ENCODE results near the gene B4GALNT3.
"Not testable (repeated sequence)": the region's sequence is repeated elsewhere in the genome, so short reads cannot be mapped to it uniquely, and the experiment has no call there.

B4GALNT3 gene

GRCh38 chr12:575948-576614, 116.3 kb downstream of the B4GALNT3 start:
- no peak overlapping the region for H3K4me3 ChIP-seq (ENCODE audit: extremely low read depth, insufficient read depth, low read length, poor library complexity, severe bottlenecking)
- H3K9me3 ChIP-seq (ENCODE audit: control insufficient read depth, low read length) = no peaks in the 10 kb centered on the region
- 25 to 27% methylated on average over 38 to 39 of the region's 39 CpGs for WGBS, 2 experiments (ENCODE audit: insufficient coverage in 2 of 2)
- H3K27ac ChIP-seq (ENCODE audit: low read depth, low read length, severe bottlenecking) = no peak overlapping the region
- H3K4me1 ChIP-seq (ENCODE audit: control insufficient read depth, insufficient read depth, low read length, poor library complexity, severe bottlenecking) = peaks cover 23% of the 10 kb centered on the region
- no peaks in the 10 kb centered on the region for H3K36me3 ChIP-seq (ENCODE audit: control insufficient read depth, insufficient read depth, low read length)

- H3K4me1 ChIP-seq (ENCODE audit: control insufficient read depth, insufficient read depth, low read length, poor library complexity, severe bottlenecking) = peaks cover 19% of the 10 kb centered on the region
- H3K4me3 ChIP-seq (ENCODE audit: extremely low read depth, insufficient read depth, low read length, poor library complexity, severe bottlenecking) = no peak overlapping the region
- 88 to 95% methylated on average over 5 to 13 of the region's 14 CpGs for WGBS, 2 experiments (ENCODE audit: insufficient coverage in 2 of 2)
- no peaks in the 10 kb centered on the region for H3K36me3 ChIP-seq (ENCODE audit: control insufficient read depth, insufficient read depth, low read length)
- H3K27ac ChIP-seq (ENCODE audit: low read depth, low read length, severe bottlenecking) = no peak overlapping the region
- no peaks in the 10 kb centered on the region for H3K9me3 ChIP-seq (ENCODE audit: control insufficient read depth, low read length)
Observed at GRCh38 chr12:576615-577110, 116.9 kb downstream of the B4GALNT3 start.

GRCh38 chr12:577994-578747, 118.4 kb downstream of the B4GALNT3 start:
- H3K9me3 ChIP-seq (ENCODE audit: control insufficient read depth, low read length); H3K27ac ChIP-seq (ENCODE audit: low read depth, low read length, severe bottlenecking); H3K4me3 ChIP-seq (ENCODE audit: extremely low read depth, insufficient read depth, low read length, poor library complexity, severe bottlenecking); H3K36me3 ChIP-seq (ENCODE audit: control insufficient read depth, insufficient read depth, low read length): not testable (repeated sequence)
- WGBS, 2 experiments (ENCODE audit: insufficient coverage in 2 of 2) = 79 to 81% methylated on average over 11 to 13 of the region's 19 CpGs
- peaks cover 11% of the 10 kb centered on the region for H3K4me1 ChIP-seq (ENCODE audit: control insufficient read depth, insufficient read depth, low read length, poor library complexity, severe bottlenecking)

GRCh38 chr12:578748-579419, 119.1 kb downstream of the B4GALNT3 start:
- Histone ChIP-seq H3K9me3 (ENCODE audit: control insufficient read depth, low read length) (no peaks in the 10 kb centered on the region), H3K27ac (ENCODE audit: low read depth, low read length, severe bottlenecking) (no peak overlapping the region), H3K4me1 (ENCODE audit: control insufficient read depth, insufficient read depth, low read length, poor library complexity, severe bottlenecking) (peaks cover 11% of the 10 kb centered on the region), H3K36me3 (ENCODE audit: control insufficient read depth, insufficient read depth, low read length) (no peaks in the 10 kb centered on the region), H3K4me3 (ENCODE audit: extremely low read depth, insufficient read depth, low read length, poor library complexity, severe bottlenecking) (no peak overlapping the region)
- 53 to 64% methylated on average over 3 of the region's 7 CpGs for WGBS, 2 experiments (ENCODE audit: insufficient coverage in 2 of 2)

GRCh38 chr12:579420-580110, 119.8 kb downstream of the B4GALNT3 start:
- Histone ChIP-seq H3K9me3 (ENCODE audit: control insufficient read depth, low read length) (no peaks in the 10 kb centered on the region), H3K27ac (ENCODE audit: low read depth, low read length, severe bottlenecking) (no peak overlapping the region), H3K4me1 (ENCODE audit: control insufficient read depth, insufficient read depth, low read length, poor library complexity, severe bottlenecking) (peaks cover 11% of the 10 kb centered on the region), H3K4me3 (ENCODE audit: extremely low read depth, insufficient read depth, low read length, poor library complexity, severe bottlenecking) (no peak overlapping the region), H3K36me3 (ENCODE audit: control insufficient read depth, insufficient read depth, low read length) (no peaks in the 10 kb centered on the region)
- WGBS, 2 experiments (ENCODE audit: insufficient coverage in 2 of 2) = 70 to 72% methylated on average over 6 of the region's 9 CpGs

- H3K27ac ChIP-seq (ENCODE audit: low read depth, low read length, severe bottlenecking) = no peak overlapping the region
- peaks cover 5% of the 10 kb centered on the region for H3K4me1 ChIP-seq (ENCODE audit: control insufficient read depth, insufficient read depth, low read length, poor library complexity, severe bottlenecking)
- H3K36me3 ChIP-seq (ENCODE audit: control insufficient read depth, insufficient read depth, low read length) = no peaks in the 10 kb centered on the region
- 93 to 94% methylated on average over 3 to 4 of the region's 4 CpGs for WGBS, 2 experiments (ENCODE audit: insufficient coverage in 2 of 2)
- H3K4me3 ChIP-seq (ENCODE audit: extremely low read depth, insufficient read depth, low read length, poor library complexity, severe bottlenecking) = no peak overlapping the region
- H3K9me3 ChIP-seq (ENCODE audit: control insufficient read depth, low read length) = no peaks in the 10 kb centered on the region
Observed at GRCh38 chr12:580813-581212, 121.1 kb downstream of the B4GALNT3 start.

GRCh38 chr12:581321-581720, 121.6 kb downstream of the B4GALNT3 start:
- Histone ChIP-seq H3K27ac (ENCODE audit: low read depth, low read length, severe bottlenecking) (no peak overlapping the region), H3K4me3 (ENCODE audit: extremely low read depth, insufficient read depth, low read length, poor library complexity, severe bottlenecking) (no peak overlapping the region), H3K36me3 (ENCODE audit: control insufficient read depth, insufficient read depth, low read length) (no peaks in the 10 kb centered on the region), H3K9me3 (ENCODE audit: control insufficient read depth, low read length) (no peaks in the 10 kb centered on the region), H3K4me1 (ENCODE audit: control insufficient read depth, insufficient read depth, low read length, poor library complexity, severe bottlenecking) (peaks cover 2% of the 10 kb centered on the region)
- WGBS, 2 experiments (ENCODE audit: insufficient coverage in 2 of 2) = 92% methylated on average over 4 to 5 of the region's 5 CpGs

- no peak overlapping the region for H3K4me3 ChIP-seq (ENCODE audit: extremely low read depth, insufficient read depth, low read length, poor library complexity, severe bottlenecking)
- H3K9me3 ChIP-seq (ENCODE audit: control insufficient read depth, low read length) = no peaks in the 10 kb centered on the region
- no peaks in the 10 kb centered on the region for H3K36me3 ChIP-seq (ENCODE audit: control insufficient read depth, insufficient read depth, low read length)
- no peaks in the 10 kb centered on the region for H3K4me1 ChIP-seq (ENCODE audit: control insufficient read depth, insufficient read depth, low read length, poor library complexity, severe bottlenecking)
- H3K27ac ChIP-seq (ENCODE audit: low read depth, low read length, severe bottlenecking) = no peak overlapping the region
- WGBS, 2 experiments (ENCODE audit: insufficient coverage in 2 of 2) = 88 to 92% methylated on average over 5 to 7 of the region's 9 CpGs
Observed at GRCh38 chr12:581746-582145, 122.0 kb downstream of the B4GALNT3 start.

GRCh38 chr12:583251-583869, 123.6 kb downstream of the B4GALNT3 start:
- Histone ChIP-seq H3K27ac (ENCODE audit: low read depth, low read length, severe bottlenecking) (no peak overlapping the region), H3K9me3 (ENCODE audit: control insufficient read depth, low read length) (no peaks in the 10 kb centered on the region), H3K4me3 (ENCODE audit: extremely low read depth, insufficient read depth, low read length, poor library complexity, severe bottlenecking) (no peak overlapping the region), H3K4me1 (ENCODE audit: control insufficient read depth, insufficient read depth, low read length, poor library complexity, severe bottlenecking) (no peaks in the 10 kb centered on the region), H3K36me3 (ENCODE audit: control insufficient read depth, insufficient read depth, low read length) (no peaks in the 10 kb centered on the region)
- 73 to 81% methylated on average over 7 to 13 of the region's 13 CpGs for WGBS, 2 experiments (ENCODE audit: insufficient coverage in 2 of 2)

Measured in mesodermal cell (in vitro differentiated cells).